Measurements from ENCODE around the gene ACTL8. TPM values are rescaled to one million over a fixed set of nuclear protein-coding genes. Genes with fewer than 3 reads are reported as not detected.

ACTL8 gene
- total RNA-seq, 1 experiment from 2014 or later: not detected

DNA sequence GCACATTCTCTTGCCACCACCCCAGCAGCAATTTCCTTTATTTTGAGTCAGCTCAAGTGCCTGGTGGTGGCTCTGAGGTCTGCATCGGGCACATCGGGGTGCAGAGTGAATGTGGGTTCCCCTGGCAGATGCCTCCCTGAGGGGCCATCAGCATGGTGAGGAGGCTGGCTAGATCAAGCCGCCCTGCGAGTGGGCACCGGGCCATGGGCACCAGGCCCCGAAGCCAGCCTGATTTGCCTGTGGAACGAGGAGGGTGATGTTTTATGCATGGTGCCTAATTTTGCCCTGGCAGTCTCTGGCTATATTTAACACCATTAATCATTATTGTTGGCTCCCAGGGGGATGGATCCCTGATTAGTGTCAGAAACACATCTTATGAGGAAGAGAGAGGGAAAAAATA, 36.3 kb downstream of the ACTL8 start:
- Histone ChIP-seq H3K27me3 (ENCODE audit: control insufficient read depth, insufficient read depth, low read length) (peaks cover 3% of the 10 kb centered on the region; the same call in 1 of the 2 replicates), H3K9me3 (ENCODE audit: control insufficient read depth, insufficient read depth, low read depth, low read length) (no peaks in the 10 kb centered on the region), H3K36me3 (ENCODE audit: control insufficient read depth, insufficient read depth, low read length) (no peaks in the 10 kb centered on the region), H3K27ac (ENCODE audit: low read length) (no peak overlapping the region), H3K4me3 (ENCODE audit: low read depth in 2 of 2, low read length in 2 of 2) (no peak overlapping the region), H3K4me1 (ENCODE audit: control insufficient read depth, insufficient read depth, low read length) (no peaks in the 10 kb centered on the region)
- DNase-seq (ENCODE audit: low read depth, low spot score) (no peak), ATAC-seq (no peak)
- intact Hi-C loops (cut with micrococcal nuclease; ENCODE audit: unreplicated experiment) (no loop called here), in situ Hi-C loops (cut with HindIII; ENCODE audit: low pct_unique_long_range_greater_than_20kb, low sequenced_read_pairs) (no loop called here)
- BruUV-seq (replicated peaks): no TSS peak
- ChIA-PET POLR2A (no interaction called here), CTCF (no interaction called here)
- TF ChIP-seq, protein P1, sequence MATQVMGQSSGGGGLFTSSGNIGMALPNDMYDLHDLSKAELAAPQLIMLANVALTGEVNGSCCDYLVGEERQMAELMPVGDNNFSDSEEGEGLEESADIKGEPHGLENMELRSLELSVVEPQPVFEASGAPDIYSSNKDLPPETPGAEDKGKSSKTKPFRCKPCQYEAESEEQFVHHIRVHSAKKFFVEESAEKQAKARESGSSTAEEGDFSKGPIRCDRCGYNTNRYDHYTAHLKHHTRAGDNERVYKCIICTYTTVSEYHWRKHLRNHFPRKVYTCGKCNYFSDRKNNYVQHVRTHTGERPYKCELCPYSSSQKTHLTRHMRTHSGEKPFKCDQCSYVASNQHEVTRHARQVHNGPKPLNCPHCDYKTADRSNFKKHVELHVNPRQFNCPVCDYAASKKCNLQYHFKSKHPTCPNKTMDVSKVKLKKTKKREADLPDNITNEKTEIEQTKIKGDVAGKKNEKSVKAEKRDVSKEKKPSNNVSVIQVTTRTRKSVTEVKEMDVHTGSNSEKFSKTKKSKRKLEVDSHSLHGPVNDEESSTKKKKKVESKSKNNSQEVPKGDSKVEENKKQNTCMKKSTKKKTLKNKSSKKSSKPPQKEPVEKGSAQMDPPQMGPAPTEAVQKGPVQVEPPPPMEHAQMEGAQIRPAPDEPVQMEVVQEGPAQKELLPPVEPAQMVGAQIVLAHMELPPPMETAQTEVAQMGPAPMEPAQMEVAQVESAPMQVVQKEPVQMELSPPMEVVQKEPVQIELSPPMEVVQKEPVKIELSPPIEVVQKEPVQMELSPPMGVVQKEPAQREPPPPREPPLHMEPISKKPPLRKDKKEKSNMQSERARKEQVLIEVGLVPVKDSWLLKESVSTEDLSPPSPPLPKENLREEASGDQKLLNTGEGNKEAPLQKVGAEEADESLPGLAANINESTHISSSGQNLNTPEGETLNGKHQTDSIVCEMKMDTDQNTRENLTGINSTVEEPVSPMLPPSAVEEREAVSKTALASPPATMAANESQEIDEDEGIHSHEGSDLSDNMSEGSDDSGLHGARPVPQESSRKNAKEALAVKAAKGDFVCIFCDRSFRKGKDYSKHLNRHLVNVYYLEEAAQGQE (IDR thresholded peaks at IDR 0.05; ENCODE audit: insufficient read depth in 1 of 2, low read depth in 2 of 2, low read length in 1 of 2): no peak
- TF ChIP-seq SIN3A (IDR thresholded peaks at IDR 0.05; ENCODE audit: borderline replicate concordance, insufficient read depth, low read depth, low read length) (no peak), TCF7L2 (IDR thresholded peaks at IDR 0.05; ENCODE audit: low read depth, low read length) (no peak), POLR2AphosphoS5 (IDR thresholded peaks at IDR 0.05; ENCODE audit: low read depth, low read length) (no peak)
- TF ChIP-seq, protein P2, sequence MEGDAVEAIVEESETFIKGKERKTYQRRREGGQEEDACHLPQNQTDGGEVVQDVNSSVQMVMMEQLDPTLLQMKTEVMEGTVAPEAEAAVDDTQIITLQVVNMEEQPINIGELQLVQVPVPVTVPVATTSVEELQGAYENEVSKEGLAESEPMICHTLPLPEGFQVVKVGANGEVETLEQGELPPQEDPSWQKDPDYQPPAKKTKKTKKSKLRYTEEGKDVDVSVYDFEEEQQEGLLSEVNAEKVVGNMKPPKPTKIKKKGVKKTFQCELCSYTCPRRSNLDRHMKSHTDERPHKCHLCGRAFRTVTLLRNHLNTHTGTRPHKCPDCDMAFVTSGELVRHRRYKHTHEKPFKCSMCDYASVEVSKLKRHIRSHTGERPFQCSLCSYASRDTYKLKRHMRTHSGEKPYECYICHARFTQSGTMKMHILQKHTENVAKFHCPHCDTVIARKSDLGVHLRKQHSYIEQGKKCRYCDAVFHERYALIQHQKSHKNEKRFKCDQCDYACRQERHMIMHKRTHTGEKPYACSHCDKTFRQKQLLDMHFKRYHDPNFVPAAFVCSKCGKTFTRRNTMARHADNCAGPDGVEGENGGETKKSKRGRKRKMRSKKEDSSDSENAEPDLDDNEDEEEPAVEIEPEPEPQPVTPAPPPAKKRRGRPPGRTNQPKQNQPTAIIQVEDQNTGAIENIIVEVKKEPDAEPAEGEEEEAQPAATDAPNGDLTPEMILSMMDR (IDR thresholded peaks at IDR 0.05): no peak

DNA sequence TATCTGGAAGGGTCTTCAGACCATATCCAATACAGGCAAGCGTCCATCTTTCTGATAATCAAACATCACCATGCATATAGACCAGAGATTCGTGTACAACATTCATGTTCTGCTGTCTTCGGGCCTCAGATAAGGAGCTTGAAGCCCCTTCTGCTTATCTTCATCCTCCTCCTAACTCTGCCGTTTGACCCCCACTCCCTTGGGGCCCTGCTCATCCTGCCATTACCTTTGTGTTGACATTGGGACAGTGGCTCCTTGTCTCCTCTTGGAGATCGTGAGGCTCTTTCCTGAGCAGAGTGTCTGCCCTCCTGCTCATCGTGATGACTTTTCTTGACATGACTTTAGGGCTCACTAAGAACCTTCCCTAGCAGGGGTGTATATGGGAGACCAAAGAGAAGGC, 37.3 kb downstream of the ACTL8 start:
- TF ChIP-seq SIN3A (IDR thresholded peaks at IDR 0.05; ENCODE audit: borderline replicate concordance, insufficient read depth, low read depth, low read length) (no peak), POLR2AphosphoS5 (IDR thresholded peaks at IDR 0.05; ENCODE audit: low read depth, low read length) (no peak), TCF7L2 (IDR thresholded peaks at IDR 0.05; ENCODE audit: low read depth, low read length) (no peak)
- TF ChIP-seq, protein P2 (IDR thresholded peaks at IDR 0.05): no peak
- TF ChIP-seq, protein P1 (IDR thresholded peaks at IDR 0.05; ENCODE audit: insufficient read depth in 1 of 2, low read depth in 2 of 2, low read length in 1 of 2): no peak
- Histone ChIP-seq H3K27ac (ENCODE audit: low read length) (no peak overlapping the region), H3K4me3 (ENCODE audit: low read depth in 2 of 2, low read length in 2 of 2) (no peak overlapping the region), H3K27me3 (ENCODE audit: control insufficient read depth, insufficient read depth, low read length) (peaks cover 5% of the 10 kb centered on the region; the same call in 1 of the 2 replicates), H3K4me1 (ENCODE audit: control insufficient read depth, insufficient read depth, low read length) (no peaks in the 10 kb centered on the region), H3K36me3 (ENCODE audit: control insufficient read depth, insufficient read depth, low read length) (no peaks in the 10 kb centered on the region), H3K9me3 (ENCODE audit: control insufficient read depth, insufficient read depth, low read depth, low read length) (no peaks in the 10 kb centered on the region)
- BruUV-seq (replicated peaks): no TSS peak
- ChIA-PET POLR2A (no interaction called here), CTCF (no interaction called here)
- intact Hi-C loops (cut with micrococcal nuclease; ENCODE audit: unreplicated experiment): no loop called here
- ATAC-seq: no peak
- in situ Hi-C loops (cut with HindIII; ENCODE audit: low pct_unique_long_range_greater_than_20kb, low sequenced_read_pairs): no loop called here
- DNase-seq (ENCODE audit: low read depth, low spot score): no peak

Measured in Panc1 (cell line).